ENCODE data around the gene CDK4.

Gene CDK4

GRCh38 chr12:57740656-57741412, 11.3 kb downstream of the CDK4 start:
- Mint-ChIP-seq H3K36me3 (peaks cover 43% of the 10 kb centered on the region), H3K4me1 (peaks cover 67% of the 10 kb centered on the region), H3K9me3 (no peaks in the 10 kb centered on the region), H3K4me3 (peak overlapping the region; percentile 81), H3K27ac (peak overlapping the region; percentile 93)
- ATAC-seq, result peak; percentile 77
- peak; percentile 54 to 84 for DNase-seq (ENCODE audit: low spot score in 2 of 2)

- Mint-ChIP-seq H3K4me3 (peak overlapping the region; percentile 81), H3K4me1 (peaks cover 61% of the 10 kb centered on the region), H3K9me3 (no peaks in the 10 kb centered on the region), H3K36me3 (peaks cover 44% of the 10 kb centered on the region), H3K27ac (peak overlapping the region; percentile 93)
- DNase-seq (ENCODE audit: low spot score in 2 of 2), result no peak
- ATAC-seq, result no peak
Measured at GRCh38 chr12:57739914-57740538, 12.1 kb downstream of the CDK4 start.

GRCh38 chr12:57739387-57739786, 12.7 kb downstream of the CDK4 start:
- Mint-ChIP-seq H3K4me3 (peak overlapping the region; percentile 81), H3K4me1 (peaks cover 61% of the 10 kb centered on the region), H3K27ac (peak overlapping the region; percentile 93)

GRCh38 chr12:57738661-57739237, 13.4 kb downstream of the CDK4 start, which contains the start of gene AGAP2:
Gene AGAP2, minus strand, starts transcription at chr12:57738742. Its CDS starts 496 bp downstream, at chr12:57738246.
- peak within 1 kb of the TSS; percentile 93 for H3K27ac Mint-ChIP-seq
- H3K9me3 Mint-ChIP-seq, result no peaks in the 10 kb centered on the region
- DNase-seq (ENCODE audit: low spot score in 2 of 2) (no peak), ATAC-seq (no peak)
- H3K4me3 Mint-ChIP-seq, result peak within 1 kb of the TSS; percentile 81
- peaks cover 42% of the 10 kb centered on the region for H3K36me3 Mint-ChIP-seq
- peaks cover 57% of the 10 kb centered on the region for H3K4me1 Mint-ChIP-seq

More at GRCh38 chr12:57739387-57739786, 12.7 kb downstream of the CDK4 start:
- DNase-seq (ENCODE audit: low spot score in 2 of 2) (no peak), ATAC-seq (no peak)
- Mint-ChIP-seq H3K36me3 (peaks cover 41% of the 10 kb centered on the region), H3K9me3 (no peaks in the 10 kb centered on the region)

- Mint-ChIP-seq H3K4me1 (peaks cover 57% of the 10 kb centered on the region), H3K4me3 (no peak overlapping the region), H3K27ac (no peak overlapping the region), H3K9me3 (no peaks in the 10 kb centered on the region), H3K36me3 (peaks cover 46% of the 10 kb centered on the region)
- no peak for ATAC-seq
- DNase-seq (ENCODE audit: low spot score in 2 of 2), result no peak
Measured at GRCh38 chr12:57737467-57738460, 14.3 kb downstream of the CDK4 start.

- Mint-ChIP-seq H3K36me3 (peaks cover 55% of the 10 kb centered on the region), H3K4me3 (no peak overlapping the region), H3K27ac (peak overlapping the region; percentile 64), H3K4me1 (peaks cover 51% of the 10 kb centered on the region), H3K9me3 (no peaks in the 10 kb centered on the region)
- no peak for ATAC-seq
- DNase-seq (ENCODE audit: low spot score in 2 of 2), result no peak
Measured at GRCh38 chr12:57736741-57737466, 15.2 kb downstream of the CDK4 start.

- H3K4me1 Mint-ChIP-seq, result peaks cover 43% of the 10 kb centered on the region
- H3K9me3 Mint-ChIP-seq, result no peaks in the 10 kb centered on the region
- H3K36me3 Mint-ChIP-seq, result peaks cover 61% of the 10 kb centered on the region
- H3K27ac Mint-ChIP-seq, result peak overlapping the region; percentile 64
- ATAC-seq, result no peak
- DNase-seq (ENCODE audit: low spot score in 2 of 2), result no peak
- H3K4me3 Mint-ChIP-seq, result no peak overlapping the region
Measured at GRCh38 chr12:57735952-57736740, 16.0 kb downstream of the CDK4 start.

- Mint-ChIP-seq H3K27ac (peak overlapping the region; percentile 26), H3K9me3 (no peaks in the 10 kb centered on the region), H3K4me1 (peaks cover 35% of the 10 kb centered on the region), H3K4me3 (no peak overlapping the region), H3K36me3 (peaks cover 64% of the 10 kb centered on the region)
- no peak for DNase-seq (ENCODE audit: low spot score in 2 of 2)
- no peak for ATAC-seq
Measured at GRCh38 chr12:57735198-57735855, 16.8 kb downstream of the CDK4 start.

- DNase-seq (ENCODE audit: low spot score in 2 of 2) (no peak), ATAC-seq (no peak)
- Mint-ChIP-seq H3K4me1 (peaks cover 28% of the 10 kb centered on the region), H3K9me3 (no peaks in the 10 kb centered on the region), H3K4me3 (no peak overlapping the region), H3K36me3 (peaks cover 68% of the 10 kb centered on the region), H3K27ac (peak overlapping the region; percentile 26)
Measured at GRCh38 chr12:57734591-57734990, 17.5 kb downstream of the CDK4 start.

- Mint-ChIP-seq H3K36me3 (peaks cover 68% of the 10 kb centered on the region), H3K27ac (peak overlapping the region; percentile 26), H3K9me3 (no peaks in the 10 kb centered on the region), H3K4me1 (peaks cover 21% of the 10 kb centered on the region), H3K4me3 (no peak overlapping the region)
- DNase-seq (ENCODE audit: low spot score in 2 of 2) (no peak), ATAC-seq (no peak)
Measured at GRCh38 chr12:57733928-57734327, 18.2 kb downstream of the CDK4 start.

GRCh38 chr12:57732726-57733593, 19.1 kb downstream of the CDK4 start:
- Mint-ChIP-seq H3K27ac (peak overlapping the region; percentile 20), H3K4me3 (no peak overlapping the region), H3K9me3 (no peaks in the 10 kb centered on the region), H3K4me1 (peaks cover 21% of the 10 kb centered on the region), H3K36me3 (peaks cover 78% of the 10 kb centered on the region)
- ATAC-seq (no peak), DNase-seq (ENCODE audit: low spot score in 2 of 2) (no peak)

- peaks cover 84% of the 10 kb centered on the region for H3K36me3 Mint-ChIP-seq
- DNase-seq (ENCODE audit: low spot score in 2 of 2) (no peak), ATAC-seq (no peak)
- no peak overlapping the region for H3K4me3 Mint-ChIP-seq
- no peaks in the 10 kb centered on the region for H3K9me3 Mint-ChIP-seq
- H3K27ac Mint-ChIP-seq, result peak overlapping the region; percentile 20
- peaks cover 25% of the 10 kb centered on the region for H3K4me1 Mint-ChIP-seq
Measured at GRCh38 chr12:57732270-57732669, 19.8 kb downstream of the CDK4 start.
